GM19397 (cell line): ENCODE results near the gene PNPLA1.

Experiments
- ATAC-seq: cut with Tn5 transposase; IDR thresholded peaks from one replicate; pipeline ENCODE4 v1.9.1; 2021; ENCODE audit warnings: mild to moderate bottlenecking, moderate library complexity; ENCODE audit not compliant: unreplicated experiment

The PNPLA1 gene

GRCh38 chr6:36285187-36285671 is 15.4 kb downstream of the PNPLA1 start:
- ATAC-seq: no peak

- ATAC-seq: no peak
Measured at GRCh38 chr6:36285797-36286196, 15.9 kb downstream of the PNPLA1 start.

- ATAC-seq: no peak
Measured at GRCh38 chr6:36286858-36287257, 17.0 kb downstream of the PNPLA1 start.

- no peak for ATAC-seq
Measured at GRCh38 chr6:36289281-36289878, 19.5 kb downstream of the PNPLA1 start.

- no peak for ATAC-seq
Measured at GRCh38 chr6:36290668-36291620, 21.1 kb downstream of the PNPLA1 start.

GRCh38 chr6:36292170-36292569 is 22.3 kb downstream of the PNPLA1 start:
- ATAC-seq: no peak

- no peak for ATAC-seq
Measured at GRCh38 chr6:36296240-36296639, 26.4 kb downstream of the PNPLA1 start.

GRCh38 chr6:36297051-36297450 is 27.2 kb downstream of the PNPLA1 start:
- ATAC-seq: no peak

- ATAC-seq: no peak
Measured at GRCh38 chr6:36297511-36297910, 27.7 kb downstream of the PNPLA1 start.

- no peak for ATAC-seq
Measured at GRCh38 chr6:36298027-36298426, 28.2 kb downstream of the PNPLA1 start.

- ATAC-seq: no peak
Measured at GRCh38 chr6:36301085-36301658, 31.3 kb downstream of the PNPLA1 start.

- no peak for ATAC-seq
Measured at GRCh38 chr6:36301781-36302180, 31.9 kb downstream of the PNPLA1 start.

- ATAC-seq: peak; percentile 78
Measured at GRCh38 chr6:36302227-36302976, 32.5 kb downstream of the PNPLA1 start.

GRCh38 chr6:36305885-36306284 is 36.0 kb downstream of the PNPLA1 start:
- no peak for ATAC-seq

GRCh38 chr6:36306375-36306774 is 36.5 kb downstream of the PNPLA1 start:
- ATAC-seq: no peak

GRCh38 chr6:36308514-36308913 is 38.7 kb downstream of the PNPLA1 start:
- no peak for ATAC-seq

GRCh38 chr6:36309203-36309602 is 39.3 kb downstream of the PNPLA1 start:
- ATAC-seq: no peak

GRCh38 chr6:36309900-36310299 is 40.0 kb downstream of the PNPLA1 start:
- ATAC-seq: no peak

- ATAC-seq: no peak
Measured at GRCh38 chr6:36312854-36313648, 43.2 kb downstream of the PNPLA1 start.

GRCh38 chr6:36313649-36313936 is 43.7 kb downstream of the PNPLA1 start:
- ATAC-seq: no peak
